Measurements from ENCODE around the gene CACNA1C. TPM values are rescaled to one million over a fixed set of nuclear protein-coding genes. Genes with fewer than 3 reads are reported as not detected.

The CACNA1C gene
- total RNA-seq, 2 donors from 2014 or later: 0.86 to 6.3 TPM

- H3K9me3 Mint-ChIP-seq: no peaks in the 10 kb centered on the region
- Histone ChIP-seq H3K27ac (ENCODE audit: low read depth, low read length) (no peak overlapping the region), H3K9me3 (ENCODE audit: control insufficient read depth, low read length) (no peaks in the 10 kb centered on the region), H3K4me3 (ENCODE audit: low read length) (no peak overlapping the region), H3K36me3 (ENCODE audit: control insufficient read depth, insufficient read depth, low read length) (no peaks in the 10 kb centered on the region), H3K4me1 (ENCODE audit: control insufficient read depth, insufficient read depth, low read length) (peaks cover 8% of the 10 kb centered on the region), H3K9ac (ENCODE audit: extremely low read depth, low read length, poor library complexity, severe bottlenecking) (no peak overlapping the region), H3K27me3 (ENCODE audit: control insufficient read depth, insufficient read depth, low read length, poor library complexity, severe bottlenecking) (no peaks in the 10 kb centered on the region)
- no peak overlapping the region for H3K4me3 Mint-ChIP-seq
- H3K27me3 Mint-ChIP-seq (ENCODE audit: insufficient read depth): no peaks in the 10 kb centered on the region
- DNase-seq: no peak
- TF ChIP-seq CTCF (conservative IDR thresholded peaks at IDR 0.05): no peak
- peaks cover 9% of the 10 kb centered on the region for H3K4me1 Mint-ChIP-seq
- H3K27ac Mint-ChIP-seq: no peak overlapping the region
- H3K36me3 Mint-ChIP-seq (ENCODE audit: low read depth): no peaks in the 10 kb centered on the region
- WGBS, 2 experiments (ENCODE audit: insufficient coverage in 1 of 2, insufficient read length in 1 of 2): 86 to 94% methylated on average over 4 of the region's 4 CpGs
Observed at GRCh38 chr12:2263901-2264300, 211.1 kb downstream of the CACNA1C start.

- H3K4me3 ChIP-seq (ENCODE audit: low read length): no peak overlapping the region
- 72 to 74% methylated on average over 5 to 6 of the region's 6 CpGs for WGBS, 2 experiments (ENCODE audit: insufficient coverage in 1 of 2, insufficient read length in 1 of 2)
- no peaks in the 10 kb centered on the region for H3K9me3 ChIP-seq (ENCODE audit: control insufficient read depth, low read length)
- no peak overlapping the region for H3K9ac ChIP-seq (ENCODE audit: extremely low read depth, low read length, poor library complexity, severe bottlenecking)
- no peak for DNase-seq
- peaks cover 8% of the 10 kb centered on the region for H3K4me1 ChIP-seq (ENCODE audit: control insufficient read depth, insufficient read depth, low read length)
- no peak for TF ChIP-seq CTCF (conservative IDR thresholded peaks at IDR 0.05)
- H3K27ac Mint-ChIP-seq: no peak overlapping the region
- peaks cover 3% of the 10 kb centered on the region for H3K27me3 Mint-ChIP-seq (ENCODE audit: insufficient read depth)
- H3K4me1 Mint-ChIP-seq: peaks cover 9% of the 10 kb centered on the region
- no peak overlapping the region for H3K27ac ChIP-seq (ENCODE audit: low read depth, low read length)
- H3K36me3 ChIP-seq (ENCODE audit: control insufficient read depth, insufficient read depth, low read length): no peaks in the 10 kb centered on the region
- H3K9me3 Mint-ChIP-seq: no peaks in the 10 kb centered on the region
- no peak overlapping the region for H3K4me3 Mint-ChIP-seq
- H3K27me3 ChIP-seq (ENCODE audit: control insufficient read depth, insufficient read depth, low read length, poor library complexity, severe bottlenecking): no peaks in the 10 kb centered on the region
- no peaks in the 10 kb centered on the region for H3K36me3 Mint-ChIP-seq (ENCODE audit: low read depth)
Observed at GRCh38 chr12:2264651-2265232, 212.0 kb downstream of the CACNA1C start.

GRCh38 chr12:2265461-2266167 is 212.8 kb downstream of the CACNA1C start:
- no peak overlapping the region for H3K9ac ChIP-seq (ENCODE audit: extremely low read depth, low read length, poor library complexity, severe bottlenecking)
- H3K27ac Mint-ChIP-seq: no peak overlapping the region
- DNase-seq: peak; percentile 35
- no peaks in the 10 kb centered on the region for H3K36me3 ChIP-seq (ENCODE audit: control insufficient read depth, insufficient read depth, low read length)
- 86% methylated on average over 6 to 9 of the region's 9 CpGs for WGBS, 2 experiments (ENCODE audit: insufficient coverage in 1 of 2, insufficient read length in 1 of 2)
- H3K9me3 Mint-ChIP-seq: no peaks in the 10 kb centered on the region
- H3K4me1 ChIP-seq (ENCODE audit: control insufficient read depth, insufficient read depth, low read length): peaks cover 8% of the 10 kb centered on the region
- TF ChIP-seq CTCF (conservative IDR thresholded peaks at IDR 0.05): no peak
- H3K27me3 ChIP-seq (ENCODE audit: control insufficient read depth, insufficient read depth, low read length, poor library complexity, severe bottlenecking): no peaks in the 10 kb centered on the region
- H3K4me1 Mint-ChIP-seq: peaks cover 9% of the 10 kb centered on the region
- no peaks in the 10 kb centered on the region for H3K36me3 Mint-ChIP-seq (ENCODE audit: low read depth)
- no peak overlapping the region for H3K4me3 ChIP-seq (ENCODE audit: low read length)
- H3K27ac ChIP-seq (ENCODE audit: low read depth, low read length): no peak overlapping the region
- no peaks in the 10 kb centered on the region for H3K9me3 ChIP-seq (ENCODE audit: control insufficient read depth, low read length)
- peaks cover 3% of the 10 kb centered on the region for H3K27me3 Mint-ChIP-seq (ENCODE audit: insufficient read depth)
- no peak overlapping the region for H3K4me3 Mint-ChIP-seq

Measured in endodermal cell (in vitro differentiated cells).